ENCODE results near the gene IFI6. TPM values are rescaled to one million over a fixed set of nuclear protein-coding genes. Genes with fewer than 3 reads are reported as not detected.
A peak's percentile ranks its signal among the peaks of the same experiment; 100 is the strongest.

IFI6 gene
- total and polyA plus RNA-seq, 2 of the 4 experiments (the other 2 are of a cell fraction) = 7.3 to 16.8 TPM

- Histone ChIP-seq H4K8ac (ENCODE audit: low read depth in 2 of 2, low read length in 2 of 2) (no peak overlapping the region), H3K23ac (ENCODE audit: low read depth, low read length) (no peak overlapping the region), H4K5ac (ENCODE audit: low read depth, low read length) (no peak overlapping the region), H2BK15ac (ENCODE audit: low read depth, low read length) (no peak overlapping the region), H3K27me3 (ENCODE audit: control insufficient read depth, insufficient read depth, low read length) (peaks cover 18% of the 10 kb centered on the region), H3K36me3 (ENCODE audit: control insufficient read depth, insufficient read depth, low read length) (no peaks in the 10 kb centered on the region), H3K4me1 (ENCODE audit: control insufficient read depth, insufficient read depth, low read length) (no peaks in the 10 kb centered on the region), H3K9me1 (ENCODE audit: insufficient read depth, low read length) (no peaks in the 10 kb centered on the region), H3K79me1 (ENCODE audit: low read depth in 1 of 2, low read length in 2 of 2) (no peaks in the 10 kb centered on the region), H3K14ac (replicated peaks; ENCODE audit: low read depth, low read length) (no peak overlapping the region), H2AK5ac (ENCODE audit: low read depth, low read length) (no peak overlapping the region), H2BK5ac (ENCODE audit: low read depth, low read length, poor library complexity, severe bottlenecking) (no peak overlapping the region), H3K4me3 (ENCODE audit: insufficient read depth, low read depth, low read length) (no peak overlapping the region), H3K18ac (ENCODE audit: low read depth, low read length) (no peak overlapping the region), H3K9me3 (ENCODE audit: control insufficient read depth, insufficient read depth, low read length) (peaks cover 9% of the 10 kb centered on the region), H3K9ac (ENCODE audit: low read depth, low read length) (no peak overlapping the region), H2AFZ (replicated peaks; ENCODE audit: low read length, poor library complexity) (no peak overlapping the region), H2BK20ac (ENCODE audit: low read depth, low read length) (no peak overlapping the region), H3K56ac (ENCODE audit: extremely low read depth, insufficient read depth, low read length) (no peak overlapping the region), H4K91ac (ENCODE audit: insufficient read depth, low read depth, low read length) (no peak overlapping the region), H4K20me1 (ENCODE audit: insufficient read depth, low read length) (no peaks in the 10 kb centered on the region), H2AK9ac (replicated peaks; ENCODE audit: low read depth, low read length, poor library complexity) (no peak overlapping the region), H3K4ac (ENCODE audit: low read depth, low read length) (no peak overlapping the region), H3K27ac (ENCODE audit: insufficient read depth, low read length) (no peak overlapping the region), H2BK120ac (ENCODE audit: low read depth, low read length) (no peak overlapping the region), H3K4me2 (ENCODE audit: low read depth, low read length) (no peak overlapping the region)
- DNase-seq = peak; percentile 6
- in situ Hi-C loops (cut with MboI; ENCODE audit: low sequenced_read_pairs) (no loop called here), dilution Hi-C loops (cut with HindIII; ENCODE audit: low sequenced_read_pairs, unreplicated experiment) (no loop called here), intact Hi-C loops (cut with micrococcal nuclease) (loop anchor here (1.0 kb wide), 1 partner anchor 47 kb away; the partner anchor contains the start of gene IFI6)
- ChIA-PET CTCF (interaction anchor here (0.6 to 1.1 kb wide), 2 partner anchors 50 to 83 kb away, joined by 4 to 6 read pairs; no protein-coding TSS in a partner anchor), POLR2A (ENCODE audit: unreplicated experiment) (no interaction called here)
- TF ChIP-seq POLR2A (IDR thresholded peaks at IDR 0.05; ENCODE audit: low read depth, low read length) (no peak), SMC3 (IDR thresholded peaks at IDR 0.05; ENCODE audit: low read depth, low read length) (peak; percentile 41; the same call in 1 of the 2 replicates), RCOR1 (IDR thresholded peaks at IDR 0.05; ENCODE audit: insufficient replicate concordance, low read length) (no peak), CTCF (conservative IDR thresholded peaks at IDR 0.05; ENCODE audit: low read depth, low read length) (peak; percentile 48), RAD21 (IDR thresholded peaks at IDR 0.05; ENCODE audit: low read length) (peak; percentile 30; the same call in 1 of the 2 replicates), CHD1 (IDR thresholded peaks at IDR 0.05; ENCODE audit: low read depth, low read length) (no peak)
- 71% methylated on average over 3 of the region's 5 CpGs; no CpG with 5 or more reads in 1 of the 2 experiments for WGBS, 2 experiments (ENCODE audit: extremely low coverage in 2 of 2, insufficient read length in 1 of 2)
- ATAC-seq (ENCODE audit: low read depth) = peak; percentile 72
- BruUV-seq (replicated peaks) = no TSS peak
These were observed 47.6 kb upstream of the IFI6 start for GRCh38 chr1:27719286-27720251.
